Measurements from ENCODE around the gene SHLD1.
"Not testable (repeated sequence)": the region's sequence is repeated elsewhere in the genome, so short reads cannot be mapped to it uniquely, and the experiment has no call there.

DNA sequence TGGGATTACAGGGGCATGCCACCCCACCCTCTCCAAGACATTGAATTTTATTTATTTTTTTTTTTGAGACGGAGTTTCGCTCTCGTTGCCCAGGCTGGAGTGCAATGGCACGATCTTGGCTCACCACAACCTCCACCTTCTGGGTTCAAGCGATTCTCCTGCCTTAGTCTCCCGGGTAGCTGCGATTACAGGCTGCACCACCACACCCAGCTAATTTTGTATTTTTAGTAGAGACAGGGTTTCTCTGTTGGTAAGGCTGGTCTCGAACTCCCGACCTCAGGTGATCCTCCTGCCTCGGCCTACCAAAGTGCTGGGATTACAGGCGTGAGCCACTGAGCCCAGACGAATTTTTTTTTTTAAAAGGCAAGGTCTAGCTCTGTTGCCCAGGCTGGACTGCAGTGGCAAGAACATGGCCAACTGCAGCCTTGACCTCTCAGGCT is 669 bp upstream of the SHLD1 start:
- not testable (repeated sequence) for TF ChIP-seq JUNB (IDR thresholded peaks at IDR 0.05; ENCODE audit: unreplicated experiment); EZH2 (IDR thresholded peaks at IDR 0.05; ENCODE audit: low read depth, unreplicated experiment); STAT1 (IDR thresholded peaks at IDR 0.05; ENCODE audit: unreplicated experiment); POLR2AphosphoS5 (IDR thresholded peaks at IDR 0.05; ENCODE audit: low read depth); ZNF114 (CRISPR knock-in tag; IDR thresholded peaks at IDR 0.05); EZH2phosphoT487 (IDR thresholded peaks at IDR 0.05; ENCODE audit: unreplicated experiment)
- TF ChIP-seq, protein P1, sequence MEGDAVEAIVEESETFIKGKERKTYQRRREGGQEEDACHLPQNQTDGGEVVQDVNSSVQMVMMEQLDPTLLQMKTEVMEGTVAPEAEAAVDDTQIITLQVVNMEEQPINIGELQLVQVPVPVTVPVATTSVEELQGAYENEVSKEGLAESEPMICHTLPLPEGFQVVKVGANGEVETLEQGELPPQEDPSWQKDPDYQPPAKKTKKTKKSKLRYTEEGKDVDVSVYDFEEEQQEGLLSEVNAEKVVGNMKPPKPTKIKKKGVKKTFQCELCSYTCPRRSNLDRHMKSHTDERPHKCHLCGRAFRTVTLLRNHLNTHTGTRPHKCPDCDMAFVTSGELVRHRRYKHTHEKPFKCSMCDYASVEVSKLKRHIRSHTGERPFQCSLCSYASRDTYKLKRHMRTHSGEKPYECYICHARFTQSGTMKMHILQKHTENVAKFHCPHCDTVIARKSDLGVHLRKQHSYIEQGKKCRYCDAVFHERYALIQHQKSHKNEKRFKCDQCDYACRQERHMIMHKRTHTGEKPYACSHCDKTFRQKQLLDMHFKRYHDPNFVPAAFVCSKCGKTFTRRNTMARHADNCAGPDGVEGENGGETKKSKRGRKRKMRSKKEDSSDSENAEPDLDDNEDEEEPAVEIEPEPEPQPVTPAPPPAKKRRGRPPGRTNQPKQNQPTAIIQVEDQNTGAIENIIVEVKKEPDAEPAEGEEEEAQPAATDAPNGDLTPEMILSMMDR (conservative IDR thresholded peaks at IDR 0.05; ENCODE audit: low read depth in 2 of 2) = not testable (repeated sequence)
- TF ChIP-seq, protein P2, sequence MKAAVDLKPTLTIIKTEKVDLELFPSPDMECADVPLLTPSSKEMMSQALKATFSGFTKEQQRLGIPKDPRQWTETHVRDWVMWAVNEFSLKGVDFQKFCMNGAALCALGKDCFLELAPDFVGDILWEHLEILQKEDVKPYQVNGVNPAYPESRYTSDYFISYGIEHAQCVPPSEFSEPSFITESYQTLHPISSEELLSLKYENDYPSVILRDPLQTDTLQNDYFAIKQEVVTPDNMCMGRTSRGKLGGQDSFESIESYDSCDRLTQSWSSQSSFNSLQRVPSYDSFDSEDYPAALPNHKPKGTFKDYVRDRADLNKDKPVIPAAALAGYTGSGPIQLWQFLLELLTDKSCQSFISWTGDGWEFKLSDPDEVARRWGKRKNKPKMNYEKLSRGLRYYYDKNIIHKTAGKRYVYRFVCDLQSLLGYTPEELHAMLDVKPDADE (IDR thresholded peaks at IDR 0.05) = not testable (repeated sequence)
- TF ChIP-seq, protein P3, sequence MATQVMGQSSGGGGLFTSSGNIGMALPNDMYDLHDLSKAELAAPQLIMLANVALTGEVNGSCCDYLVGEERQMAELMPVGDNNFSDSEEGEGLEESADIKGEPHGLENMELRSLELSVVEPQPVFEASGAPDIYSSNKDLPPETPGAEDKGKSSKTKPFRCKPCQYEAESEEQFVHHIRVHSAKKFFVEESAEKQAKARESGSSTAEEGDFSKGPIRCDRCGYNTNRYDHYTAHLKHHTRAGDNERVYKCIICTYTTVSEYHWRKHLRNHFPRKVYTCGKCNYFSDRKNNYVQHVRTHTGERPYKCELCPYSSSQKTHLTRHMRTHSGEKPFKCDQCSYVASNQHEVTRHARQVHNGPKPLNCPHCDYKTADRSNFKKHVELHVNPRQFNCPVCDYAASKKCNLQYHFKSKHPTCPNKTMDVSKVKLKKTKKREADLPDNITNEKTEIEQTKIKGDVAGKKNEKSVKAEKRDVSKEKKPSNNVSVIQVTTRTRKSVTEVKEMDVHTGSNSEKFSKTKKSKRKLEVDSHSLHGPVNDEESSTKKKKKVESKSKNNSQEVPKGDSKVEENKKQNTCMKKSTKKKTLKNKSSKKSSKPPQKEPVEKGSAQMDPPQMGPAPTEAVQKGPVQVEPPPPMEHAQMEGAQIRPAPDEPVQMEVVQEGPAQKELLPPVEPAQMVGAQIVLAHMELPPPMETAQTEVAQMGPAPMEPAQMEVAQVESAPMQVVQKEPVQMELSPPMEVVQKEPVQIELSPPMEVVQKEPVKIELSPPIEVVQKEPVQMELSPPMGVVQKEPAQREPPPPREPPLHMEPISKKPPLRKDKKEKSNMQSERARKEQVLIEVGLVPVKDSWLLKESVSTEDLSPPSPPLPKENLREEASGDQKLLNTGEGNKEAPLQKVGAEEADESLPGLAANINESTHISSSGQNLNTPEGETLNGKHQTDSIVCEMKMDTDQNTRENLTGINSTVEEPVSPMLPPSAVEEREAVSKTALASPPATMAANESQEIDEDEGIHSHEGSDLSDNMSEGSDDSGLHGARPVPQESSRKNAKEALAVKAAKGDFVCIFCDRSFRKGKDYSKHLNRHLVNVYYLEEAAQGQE (IDR thresholded peaks at IDR 0.05; ENCODE audit: unreplicated experiment) = not testable (repeated sequence)
